Thyroid gland (tissue), 4 donors: Measurements from ENCODE around the gene ATG5. TPM values are rescaled to one million over a fixed set of nuclear protein-coding genes. Genes with fewer than 3 reads are reported as not detected.

Experiments used
- DNase-seq, 2 donors: peaks; one replicate each; pipeline ENCODE4 v3.0.0-alpha.2; 2019
- H3K27ac ChIP-seq, 3 donors: fragments of 200-600 bp; sonication (generic); 1 replicate in 2 of 3; 2 replicates in 1 of 3; pipeline ENCODE4 v1.5.1; 2016 to 2019; ENCODE audit warnings: mild to moderate bottlenecking in 1 of 3, moderate library complexity in 1 of 3
- H3K27me3 ChIP-seq: fragments of 200-600 bp; sonication (generic); one replicate; pipeline ENCODE4 v1.5.1; 2019
- H3K36me3 ChIP-seq, 2 donors: fragments of 200-600 bp; sonication (generic); one replicate each; pipeline ENCODE4 v1.5.1; 2016 to 2019
- H3K4me1 ChIP-seq, 2 donors: fragments of 200-600 bp; sonication (generic); one replicate each; pipeline ENCODE4 v1.5.1; 2017 to 2019
- H3K4me3 ChIP-seq, 3 donors: fragments of 200-600 bp; sonication (generic); replicated peaks in 1 of 3; 1 replicate in 2 of 3; 2 replicates in 1 of 3; pipeline ENCODE4 v1.5.1; 2016; ENCODE audit warnings: mild to moderate bottlenecking in 1 of 3
- H3K9me3 ChIP-seq: fragments of 200-600 bp; sonication (generic); one replicate; pipeline ENCODE4 v1.5.1; 2017
- POLR2A ChIP-seq, 2 donors: fragments of 450-650 bp; IDR thresholded peaks; one replicate each; pipeline ENCODE4 v1.6.1; 2017; ENCODE audit warnings: antibody characterized with exemption in 2 of 2, mild to moderate bottlenecking in 2 of 2, moderate library complexity in 1 of 2
- WGBS, 2 donors: methylation state at CpG; one replicate each; pipeline ENCODE4 v1.1.5; 2017; 5-methylcytosine and 5-hydroxymethylcytosine counted together
- intact Hi-C: fragments of 100-400 bp; cut with DNase I; formaldehyde crosslinking; loops from one replicate; pipeline ENCODE4 v1.15.1; 2023
- total RNA-seq, 4 donors: library from RNA; depleted of rRNA; stranded (reverse); fragments of >200 nt; gene quantifications; one replicate each; pipeline ENCODE4 v1.2.3, GENCODE V29; 2016
- TF ChIP-seq, protein P1 (sequence below), 6 experiments: fragments of 200-600 bp in 3 of 6; fragments of 450-650 bp in 3 of 6; sonication (generic) in 3 of 6; IDR thresholded peaks; one replicate each; pipeline ENCODE4 v1.5.1; 2016 to 2019; ENCODE audit warnings: antibody characterized with exemption in 6 of 6, mild to moderate bottlenecking in 2 of 6, inconsistent platforms in 1 of 6, moderate library complexity in 1 of 6

Gene ATG5
- total RNA-seq, 4 donors from 2014 or later, result 44.4 to 58.7 (median 48.7) TPM

- Histone ChIP-seq H3K4me3 (no peak overlapping the region), H3K27me3 (no peaks in the 10 kb centered on the region), H3K9me3 (no peaks in the 10 kb centered on the region), H3K4me1 (no peaks in the 10 kb centered on the region), H3K27ac (no peak overlapping the region), H3K36me3 (no peaks in the 10 kb centered on the region)
- no peak for DNase-seq
- WGBS, 2 donors, result 77 to 84% methylated on average over 2 of the region's 2 CpGs
- intact Hi-C loops, result no loop called here
- TF ChIP-seq, protein P1, sequence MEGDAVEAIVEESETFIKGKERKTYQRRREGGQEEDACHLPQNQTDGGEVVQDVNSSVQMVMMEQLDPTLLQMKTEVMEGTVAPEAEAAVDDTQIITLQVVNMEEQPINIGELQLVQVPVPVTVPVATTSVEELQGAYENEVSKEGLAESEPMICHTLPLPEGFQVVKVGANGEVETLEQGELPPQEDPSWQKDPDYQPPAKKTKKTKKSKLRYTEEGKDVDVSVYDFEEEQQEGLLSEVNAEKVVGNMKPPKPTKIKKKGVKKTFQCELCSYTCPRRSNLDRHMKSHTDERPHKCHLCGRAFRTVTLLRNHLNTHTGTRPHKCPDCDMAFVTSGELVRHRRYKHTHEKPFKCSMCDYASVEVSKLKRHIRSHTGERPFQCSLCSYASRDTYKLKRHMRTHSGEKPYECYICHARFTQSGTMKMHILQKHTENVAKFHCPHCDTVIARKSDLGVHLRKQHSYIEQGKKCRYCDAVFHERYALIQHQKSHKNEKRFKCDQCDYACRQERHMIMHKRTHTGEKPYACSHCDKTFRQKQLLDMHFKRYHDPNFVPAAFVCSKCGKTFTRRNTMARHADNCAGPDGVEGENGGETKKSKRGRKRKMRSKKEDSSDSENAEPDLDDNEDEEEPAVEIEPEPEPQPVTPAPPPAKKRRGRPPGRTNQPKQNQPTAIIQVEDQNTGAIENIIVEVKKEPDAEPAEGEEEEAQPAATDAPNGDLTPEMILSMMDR (IDR thresholded peaks at IDR 0.05), result no peak
- TF ChIP-seq POLR2A (IDR thresholded peaks at IDR 0.05), result no peak
Observed at GRCh38 chr6:106204961-106205360, 120.6 kb downstream of the ATG5 start.

DNA sequence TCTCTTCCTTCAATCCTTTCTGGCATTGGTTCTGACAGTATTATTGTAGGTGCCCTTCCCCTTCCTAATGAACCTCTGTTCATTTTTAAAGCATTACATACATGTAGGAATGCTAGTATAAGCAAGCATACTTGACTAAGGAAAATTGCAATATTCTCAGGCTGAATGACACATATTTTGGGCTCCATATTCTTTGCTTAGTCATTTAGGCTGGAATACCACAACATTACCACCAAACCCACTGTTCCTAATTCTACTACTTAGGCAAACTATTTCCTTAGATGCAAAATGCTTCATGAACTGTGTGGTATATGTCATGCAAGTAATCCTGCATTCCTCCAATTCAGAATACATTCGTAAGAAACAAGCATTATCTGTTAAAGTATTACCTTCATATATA lies 125.6 kb downstream of the ATG5 start:
- DNase-seq, result no peak
- no peak overlapping the region for H3K27ac ChIP-seq
- no peak overlapping the region for H3K4me3 ChIP-seq
- H3K27me3 ChIP-seq, result no peaks in the 10 kb centered on the region
- H3K9me3 ChIP-seq, result no peaks in the 10 kb centered on the region
- WGBS, 2 donors, result 97 to 100% methylated on average over 1 of the region's 1 CpG
- intact Hi-C loops, result no loop called here
- H3K4me1 ChIP-seq, result no peaks in the 10 kb centered on the region
- H3K36me3 ChIP-seq, result no peaks in the 10 kb centered on the region
- TF ChIP-seq, protein P1 (IDR thresholded peaks at IDR 0.05), result no peak

DNA sequence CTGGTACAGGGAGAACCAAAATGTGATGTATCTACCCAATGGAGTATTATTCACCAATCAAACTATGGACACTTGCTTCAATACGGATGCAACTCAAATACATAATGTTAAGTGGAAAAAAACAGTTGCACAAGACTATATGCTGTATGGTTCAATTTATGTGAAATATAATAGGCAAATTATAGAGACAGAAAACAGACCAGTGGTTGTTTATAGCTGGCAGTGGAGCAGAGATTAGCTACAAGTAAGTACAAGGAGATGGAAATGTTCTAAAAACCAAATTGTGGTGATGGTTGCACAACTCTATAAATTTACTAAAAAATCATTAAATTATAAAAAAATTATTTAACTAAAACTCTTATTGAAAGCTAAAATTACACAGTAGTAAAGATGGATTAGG lies 126.2 kb downstream of the ATG5 start:
- H3K27me3 ChIP-seq, result no peaks in the 10 kb centered on the region

GRCh38 chr6:106197441-106197840 lies 128.1 kb downstream of the ATG5 start:
- Histone ChIP-seq H3K9me3 (no peaks in the 10 kb centered on the region), H3K36me3 (no peaks in the 10 kb centered on the region), H3K4me1 (no peaks in the 10 kb centered on the region), H3K27me3 (no peaks in the 10 kb centered on the region), H3K27ac (no peak overlapping the region), H3K4me3 (no peak overlapping the region)
- intact Hi-C loops, result no loop called here
- DNase-seq, result no peak
- TF ChIP-seq, protein P1 (IDR thresholded peaks at IDR 0.05), result no peak
- TF ChIP-seq POLR2A (IDR thresholded peaks at IDR 0.05), result no peak
- 91 to 93% methylated on average over 4 of the region's 4 CpGs for WGBS, 2 donors

More for the DNA sequence above, 126.2 kb downstream of the ATG5 start:
- Histone ChIP-seq H3K4me3 (no peak overlapping the region), H3K36me3 (no peaks in the 10 kb centered on the region), H3K27ac (no peak overlapping the region), H3K9me3 (no peaks in the 10 kb centered on the region), H3K4me1 (no peaks in the 10 kb centered on the region)
- WGBS, 2 donors, result 95 to 97% methylated on average over 1 of the region's 1 CpG
- intact Hi-C loops, result no loop called here
- DNase-seq, result no peak
- TF ChIP-seq, protein P1 (IDR thresholded peaks at IDR 0.05), result no peak
- no peak for TF ChIP-seq POLR2A (IDR thresholded peaks at IDR 0.05)

- Histone ChIP-seq H3K27me3 (no peaks in the 10 kb centered on the region), H3K27ac (no peak overlapping the region), H3K36me3 (no peaks in the 10 kb centered on the region), H3K9me3 (no peaks in the 10 kb centered on the region), H3K4me3 (no peak overlapping the region), H3K4me1 (no peaks in the 10 kb centered on the region)
- DNase-seq, result no peak
- intact Hi-C loops, result no loop called here
- TF ChIP-seq POLR2A (IDR thresholded peaks at IDR 0.05), result no peak
- TF ChIP-seq, protein P1 (IDR thresholded peaks at IDR 0.05), result no peak
- 88 to 95% methylated on average over 7 of the region's 7 CpGs for WGBS, 2 donors
Observed at GRCh38 chr6:106194949-106195921, 130.3 kb downstream of the ATG5 start.
